Right ventricle myocardium superior (tissue), 1 donor: ENCODE data around the gene GLUD2. TPM values are rescaled to one million over a fixed set of nuclear protein-coding genes. Genes with fewer than 3 reads are reported as not detected.
"Not testable (repeated sequence)": the region's sequence is repeated elsewhere in the genome, so short reads cannot be mapped to it uniquely, and the experiment has no call there.

ENCODE experiments used
- ATAC-seq: fragments of 200-7000 bp; cut with Tn5 transposase; one replicate; pipeline ENCODE4 v1.9.1; 2020; ENCODE audit warnings: mild to moderate bottlenecking; ENCODE audit not compliant: poor library complexity
- DNase-seq: peaks from one replicate; pipeline ENCODE4 v3.0.0-alpha.2; 2020
- intact Hi-C: fragments of 100-400 bp; cut with DNase I; formaldehyde crosslinking; loops from one replicate; pipeline ENCODE4 v1.11.2; 2022
- long read RNA-seq: library from polyadenylated mRNA; unstranded; transcript quantifications from one replicate; pipeline ENCODE4 v2.0.0, GENCODE V29; 2021
- total RNA-seq: library from RNA; stranded (reverse); fragmentation: NEBNext Ultra II Directional; extraction: Animal tissue kit (Norgen Biotek cat#: 25700); gene quantifications from one replicate; pipeline ENCODE4 v1.2.1, GENCODE V29; 2021
- donor health status: DM: no; HTN: yes; CAD: no; lungs with severe emphysema.

GLUD2 gene
- 1.4 TPM for total RNA-seq
- long read RNA-seq, partial matches to known transcripts: 0 of 2 reads
- long read RNA-seq, other reads (novel, unspliced or antisense): 0 of 2 reads

GRCh38 chrX:121047441-121048419 lies at the start of gene GLUD2:
TSS of gene GLUD2 (plus strand) at chrX:121047610. CDS start at chrX:121047685, 75 bp downstream.
- DNase-seq: peak; percentile 62
- intact Hi-C loops: not testable (repeated sequence)
- ATAC-seq: peak; percentile 94

GRCh38 chrX:120999413-120999812 lies 48.0 kb upstream of the GLUD2 start:
- ATAC-seq (no peak), DNase-seq (no peak)
- intact Hi-C loops: no loop called here

- intact Hi-C loops: no loop called here
- ATAC-seq (no peak), DNase-seq (no peak)
Observed at GRCh38 chrX:121000589-121000988, 46.8 kb upstream of the GLUD2 start.

GRCh38 chrX:121008920-121009319 lies 38.5 kb upstream of the GLUD2 start:
- intact Hi-C loops: no loop called here
- peak; percentile 46 for ATAC-seq
- no peak for DNase-seq

GRCh38 chrX:121009764-121010163 lies 37.6 kb upstream of the GLUD2 start:
- intact Hi-C loops: no loop called here
- peak; percentile 48 for ATAC-seq

GRCh38 chrX:121010218-121010617 lies 37.2 kb upstream of the GLUD2 start:
- ATAC-seq: no peak
- intact Hi-C loops: no loop called here
- no peak for DNase-seq

More at GRCh38 chrX:121009764-121010163, 37.6 kb upstream of the GLUD2 start:
- DNase-seq: no peak

GRCh38 chrX:121011254-121011653 lies 36.2 kb upstream of the GLUD2 start:
- DNase-seq (no peak), ATAC-seq (no peak)
- intact Hi-C loops: no loop called here

- DNase-seq: no peak
- ATAC-seq: no peak
- intact Hi-C loops: no loop called here
Observed at GRCh38 chrX:121013897-121014455, 33.4 kb upstream of the GLUD2 start.

- DNase-seq (no peak), ATAC-seq (no peak)
- intact Hi-C loops: no loop called here
Observed at GRCh38 chrX:121014826-121015225, 32.6 kb upstream of the GLUD2 start.

- intact Hi-C loops: no loop called here
- DNase-seq (no peak), ATAC-seq (no peak)
Observed at GRCh38 chrX:121028419-121028818, 19.0 kb upstream of the GLUD2 start.

GRCh38 chrX:121030083-121030482 lies 17.3 kb upstream of the GLUD2 start:
- no peak for ATAC-seq
- intact Hi-C loops: no loop called here
- no peak for DNase-seq

GRCh38 chrX:121032531-121032930 lies 14.9 kb upstream of the GLUD2 start:
- intact Hi-C loops: no loop called here
- no peak for ATAC-seq
- DNase-seq: no peak

- no peak for ATAC-seq
- intact Hi-C loops: no loop called here
- no peak for DNase-seq
Observed at GRCh38 chrX:121036137-121036536, 11.3 kb upstream of the GLUD2 start.

- no peak for DNase-seq
- intact Hi-C loops: no loop called here
- no peak for ATAC-seq
Observed at GRCh38 chrX:121036951-121037350, 10.5 kb upstream of the GLUD2 start.

- no peak for ATAC-seq
- intact Hi-C loops: no loop called here
Observed at GRCh38 chrX:121050781-121051180, 3.4 kb downstream of the GLUD2 start.

GRCh38 chrX:121052122-121052521 lies 4.7 kb downstream of the GLUD2 start:
- DNase-seq (no peak), ATAC-seq (no peak)
- intact Hi-C loops: no loop called here

More at GRCh38 chrX:121050781-121051180, 3.4 kb downstream of the GLUD2 start:
- DNase-seq: no peak

- DNase-seq (no peak), ATAC-seq (no peak)
- intact Hi-C loops: no loop called here
Observed at GRCh38 chrX:121062289-121062688, 14.9 kb downstream of the GLUD2 start.

- ATAC-seq: no peak
- intact Hi-C loops: no loop called here
- DNase-seq: no peak
Observed at GRCh38 chrX:121064579-121064978, 17.2 kb downstream of the GLUD2 start.

GRCh38 chrX:121084247-121084646 lies 36.8 kb downstream of the GLUD2 start:
- DNase-seq, intact Hi-C loops, ATAC-seq: not testable (repeated sequence)
